H9 (cell line): ENCODE results near the gene CHDH. TPM values are rescaled to one million over a fixed set of nuclear protein-coding genes. Genes with fewer than 3 reads are reported as not detected.

Source experiments
- DNase-seq: peaks from one replicate; pipeline ENCODE4 v3.0.0-alpha.2; 2017
- H2AFZ ChIP-seq: one replicate; pipeline ENCODE4 v1.6.1; 2013; ENCODE audit warnings: mild to moderate bottlenecking, low read length, control low read depth, moderate library complexity
- H2AK5ac ChIP-seq: 2 replicates; pipeline ENCODE4 v1.6.1; 2013; ENCODE audit warnings: low read length, control low read depth, mixed read lengths; ENCODE audit not compliant: insufficient read length
- H2BK120ac ChIP-seq: one replicate; pipeline ENCODE4 v1.6.1; 2013; ENCODE audit warnings: low read depth, mild to moderate bottlenecking, low read length, control low read depth, inconsistent platforms; ENCODE audit not compliant: poor library complexity, severe bottlenecking
- H2BK12ac ChIP-seq: 2 replicates; pipeline ENCODE4 v1.6.1; 2013; ENCODE audit warnings: low read length, control low read depth, mixed read lengths, low read depth; ENCODE audit not compliant: insufficient read length
- H2BK15ac ChIP-seq: 2 replicates; pipeline ENCODE4 v1.6.1; 2013; ENCODE audit warnings: low read depth, low read length, control low read depth
- H2BK20ac ChIP-seq: one replicate; pipeline ENCODE4 v1.6.1; 2013; ENCODE audit warnings: low read depth, mild to moderate bottlenecking, low read length, control low read depth, inconsistent platforms; ENCODE audit not compliant: poor library complexity, severe bottlenecking
- H2BK5ac ChIP-seq: 2 replicates; pipeline ENCODE4 v1.6.1; 2013; ENCODE audit warnings: low read length, control low read depth, mixed read lengths; ENCODE audit not compliant: insufficient read length
- H3K14ac ChIP-seq: 2 replicates; pipeline ENCODE4 v1.6.1; 2013; ENCODE audit warnings: low read length, control low read depth; ENCODE audit not compliant: insufficient read depth
- H3K18ac ChIP-seq: 2 replicates; pipeline ENCODE4 v1.6.1; 2013; ENCODE audit warnings: low read depth, mild to moderate bottlenecking, mixed read lengths, low read length, control low read depth; ENCODE audit not compliant: insufficient read length
- H3K23ac ChIP-seq: 2 replicates; pipeline ENCODE4 v1.6.1; 2013; ENCODE audit warnings: low read length, control low read depth, mixed read lengths, low read depth; ENCODE audit not compliant: insufficient read length
- H3K23me2 ChIP-seq: 2 replicates; pipeline ENCODE4 v1.6.1; 2013; ENCODE audit warnings: low read depth, mild to moderate bottlenecking, mixed read lengths, low read length, control low read depth; ENCODE audit not compliant: insufficient read length, poor library complexity, severe bottlenecking
- H3K27ac ChIP-seq: 2 replicates; pipeline ENCODE4 v1.5.1; 2013; ENCODE audit warnings: low read length, control low read depth, mixed read lengths, low read depth; ENCODE audit not compliant: insufficient read length
- H3K27me3 ChIP-seq: 2 replicates; pipeline ENCODE4 v1.6.1; 2013; ENCODE audit warnings: low read length, control low read depth, inconsistent platforms; ENCODE audit not compliant: insufficient read depth
- H3K4ac ChIP-seq: 2 replicates; pipeline ENCODE4 v1.6.1; 2013; ENCODE audit warnings: low read depth, mild to moderate bottlenecking, control low read depth, inconsistent platforms, low read length, moderate library complexity
- H3K4me1 ChIP-seq: 2 replicates; pipeline ENCODE4 v1.6.1; 2013; ENCODE audit warnings: low read length, control low read depth, inconsistent platforms; ENCODE audit not compliant: insufficient read depth
- H3K4me2 ChIP-seq: 2 replicates; pipeline ENCODE4 v1.6.1; 2013; ENCODE audit warnings: low read length, control low read depth, mixed read lengths; ENCODE audit not compliant: insufficient read length, insufficient read depth
- H3K56ac ChIP-seq: 2 replicates; pipeline ENCODE4 v1.6.1; 2013; ENCODE audit warnings: low read depth, mild to moderate bottlenecking, mixed read lengths, low read length, control low read depth; ENCODE audit not compliant: insufficient read length
- H3K79me1 ChIP-seq: 2 replicates; pipeline ENCODE4 v1.6.1; 2013; ENCODE audit warnings: low read depth, mild to moderate bottlenecking, moderate library complexity, low read length, control low read depth, inconsistent platforms; ENCODE audit not compliant: insufficient read depth, poor library complexity, severe bottlenecking
- H3K79me2 ChIP-seq: 2 replicates; pipeline ENCODE4 v1.6.1; 2013; ENCODE audit warnings: low read length, control low read depth, inconsistent platforms; ENCODE audit not compliant: insufficient read depth
- H3K9ac ChIP-seq: 2 replicates; pipeline ENCODE4 v1.6.1; 2013; ENCODE audit warnings: low read length, control low read depth, mixed read lengths; ENCODE audit not compliant: insufficient read length; ENCODE audit errors: extremely low read depth
- H3K9me3 ChIP-seq: one replicate; pipeline ENCODE4 v1.6.1; 2013; ENCODE audit warnings: low read depth, low read length, inconsistent platforms; ENCODE audit not compliant: control insufficient read depth
- H3T11ph ChIP-seq: one replicate; pipeline ENCODE4 v1.6.1; 2013; ENCODE audit warnings: mild to moderate bottlenecking, low read length, control low read depth, inconsistent platforms
- H4K20me1 ChIP-seq: one replicate; pipeline ENCODE4 v1.6.1; 2013; ENCODE audit not compliant: control insufficient read depth, insufficient read length, insufficient read depth
- H4K5ac ChIP-seq: 2 replicates; pipeline ENCODE4 v1.6.1; 2013; ENCODE audit warnings: low read depth, mild to moderate bottlenecking, mixed read lengths, low read length, control low read depth; ENCODE audit not compliant: insufficient read length
- H4K8ac ChIP-seq: replicated peaks from 2 replicates; pipeline ENCODE4 v1.6.1; 2013; ENCODE audit warnings: low read length, control low read depth, mixed read lengths, low read depth; ENCODE audit not compliant: insufficient read length
- H4K91ac ChIP-seq: 2 replicates; pipeline ENCODE4 v1.6.1; 2013; ENCODE audit warnings: low read depth, mild to moderate bottlenecking, moderate library complexity, mixed read lengths, low read length, control low read depth; ENCODE audit not compliant: insufficient read length
- H3K27ac Mint-ChIP-seq, 3 experiments: 2 replicates in 2 of 3; 3 replicates in 1 of 3; pipeline ENCODE4 v1.8.0; 2020 to 2021; ENCODE audit warnings: mixed read lengths in 3 of 3, mild to moderate bottlenecking in 1 of 3, moderate library complexity in 1 of 3
- H3K27me3 Mint-ChIP-seq: 2 replicates; pipeline ENCODE4 v1.8.0; 2021; ENCODE audit warnings: low read depth, mild to moderate bottlenecking, moderate library complexity, mixed read lengths
- H3K36me3 Mint-ChIP-seq, 3 experiments: 2 replicates in 2 of 3; 3 replicates in 1 of 3; pipeline ENCODE4 v1.8.0; 2020 to 2021; ENCODE audit warnings: low read depth in 3 of 3, mixed read lengths in 3 of 3; ENCODE audit not compliant: insufficient read depth in 1 of 3
- H3K4me1 Mint-ChIP-seq, 2 experiments: 2 replicates each; pipeline ENCODE4 v1.8.0; 2020; ENCODE audit warnings: mixed read lengths in 2 of 2
- H3K4me3 Mint-ChIP-seq, 2 experiments: 2 replicates in 1 of 2; 3 replicates in 1 of 2; pipeline ENCODE4 v1.8.0; 2020 to 2021; ENCODE audit warnings: mild to moderate bottlenecking in 2 of 2, mixed read lengths in 2 of 2, moderate library complexity in 1 of 2
- H3K9me3 Mint-ChIP-seq, 2 experiments: 2 replicates in 1 of 2; 3 replicates in 1 of 2; pipeline ENCODE4 v1.8.0; 2020; ENCODE audit warnings: mild to moderate bottlenecking in 2 of 2, mixed read lengths in 2 of 2, moderate library complexity in 1 of 2
- WGBS: extraction: QIAGEN DNeasy Blood & Tissue Kit; methylation state at CpG from one replicate; pipeline ENCODE4 v1.1.7; 2013; ENCODE audit warnings: missing lambda C conversion rate, low lambda C conversion rate, mixed read lengths; ENCODE audit not compliant: insufficient read length; ENCODE audit errors: extremely low coverage; 5-methylcytosine and 5-hydroxymethylcytosine counted together
- total RNA-seq: library from RNA; stranded (reverse); gene quantifications from 2 replicates; pipeline ENCODE4 v1.2.1, GENCODE V29; 2021
- TF ChIP-seq, protein P1 (sequence below): fragments of 200-600 bp; sonication (generic); conservative IDR thresholded peaks from 3 replicates; pipeline ENCODE4 v1.8.0; 2021; ENCODE audit warnings: antibody characterized with exemption, mild to moderate bottlenecking

CHDH gene
- total RNA-seq, 1 experiment from 2014 or later = 11.0 TPM

DNA sequence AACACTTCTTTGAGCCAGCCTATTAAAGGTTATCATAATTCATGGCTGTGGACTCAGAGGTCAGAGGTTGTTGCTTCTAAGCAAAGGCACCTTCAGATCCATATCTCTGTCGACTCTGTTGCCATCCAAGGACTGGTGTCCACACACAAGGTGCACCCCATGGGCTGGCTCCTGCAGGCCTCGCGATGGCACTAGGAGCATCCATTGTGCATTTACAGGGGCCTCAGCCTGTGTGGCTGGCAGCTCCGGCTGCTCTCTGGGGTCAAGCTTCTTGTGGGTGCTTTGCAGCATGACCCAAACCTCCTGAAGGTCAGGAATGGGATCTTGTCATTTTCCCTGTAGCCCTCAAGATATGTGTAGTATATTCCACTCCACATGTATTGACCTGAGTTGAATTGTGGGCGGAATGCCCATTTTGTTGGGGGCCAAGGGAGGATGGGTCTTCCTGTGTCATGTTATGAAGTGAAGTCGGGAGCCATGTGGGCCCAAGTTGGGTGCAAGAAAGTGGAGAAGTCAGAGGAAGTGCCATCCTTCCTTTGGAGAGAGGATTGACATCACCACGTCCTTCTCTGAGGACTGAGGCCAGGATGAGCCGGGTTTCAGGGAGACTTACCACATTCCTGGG, 43.9 kb downstream of the CHDH start:
- Histone ChIP-seq H3K56ac (no peak overlapping the region), H2BK20ac (no peak overlapping the region), H3K4me2 (no peak overlapping the region), H4K5ac (no peak overlapping the region), H3K18ac (no peak overlapping the region), H3K79me1 (no peaks in the 10 kb centered on the region), H3K27ac (no peak overlapping the region), H3K9ac (no peak overlapping the region), H4K20me1 (no peaks in the 10 kb centered on the region), H4K8ac (no peak overlapping the region), H3K4me1 (no peaks in the 10 kb centered on the region; the same call in 1 of the 2 replicates), H2BK5ac (no peak overlapping the region), H2BK120ac (no peak overlapping the region), H3T11ph (no peak overlapping the region), H2AFZ (no peak overlapping the region), H3K9me3 (no peaks in the 10 kb centered on the region), H2BK12ac (no peak overlapping the region), H3K23ac (no peak overlapping the region), H3K27me3 (no peaks in the 10 kb centered on the region), H2BK15ac (no peak overlapping the region), H4K91ac (no peak overlapping the region), H3K14ac (no peak overlapping the region), H3K4ac (no peak overlapping the region), H3K79me2 (no peaks in the 10 kb centered on the region), H2AK5ac (no peak overlapping the region), H3K23me2 (no peaks in the 10 kb centered on the region)
- Mint-ChIP-seq H3K4me3 (no peak overlapping the region), H3K27me3 (no peaks in the 10 kb centered on the region; the same call in 1 of the 2 replicates), H3K27ac (no peak overlapping the region; a peak in 2 of 7 replicates), H3K36me3 (no peaks in the 10 kb centered on the region), H3K9me3 (no peaks in the 10 kb centered on the region), H3K4me1 (peaks cover 14 to 18% of the 10 kb centered on the region in 2 experiments)
- TF ChIP-seq, protein P1, sequence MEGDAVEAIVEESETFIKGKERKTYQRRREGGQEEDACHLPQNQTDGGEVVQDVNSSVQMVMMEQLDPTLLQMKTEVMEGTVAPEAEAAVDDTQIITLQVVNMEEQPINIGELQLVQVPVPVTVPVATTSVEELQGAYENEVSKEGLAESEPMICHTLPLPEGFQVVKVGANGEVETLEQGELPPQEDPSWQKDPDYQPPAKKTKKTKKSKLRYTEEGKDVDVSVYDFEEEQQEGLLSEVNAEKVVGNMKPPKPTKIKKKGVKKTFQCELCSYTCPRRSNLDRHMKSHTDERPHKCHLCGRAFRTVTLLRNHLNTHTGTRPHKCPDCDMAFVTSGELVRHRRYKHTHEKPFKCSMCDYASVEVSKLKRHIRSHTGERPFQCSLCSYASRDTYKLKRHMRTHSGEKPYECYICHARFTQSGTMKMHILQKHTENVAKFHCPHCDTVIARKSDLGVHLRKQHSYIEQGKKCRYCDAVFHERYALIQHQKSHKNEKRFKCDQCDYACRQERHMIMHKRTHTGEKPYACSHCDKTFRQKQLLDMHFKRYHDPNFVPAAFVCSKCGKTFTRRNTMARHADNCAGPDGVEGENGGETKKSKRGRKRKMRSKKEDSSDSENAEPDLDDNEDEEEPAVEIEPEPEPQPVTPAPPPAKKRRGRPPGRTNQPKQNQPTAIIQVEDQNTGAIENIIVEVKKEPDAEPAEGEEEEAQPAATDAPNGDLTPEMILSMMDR = no peak
- no peak for DNase-seq
- no CpG with 5 or more reads among the region's 8 CpGs for WGBS
